K562 (cell line): ENCODE results near the gene GNGT2. TPM values are rescaled to one million over a fixed set of nuclear protein-coding genes. Genes with fewer than 3 reads are reported as not detected.
A peak's percentile ranks its signal among the peaks of the same experiment; 100 is the strongest.

ENCODE experiments used
- ARID1B ChIP-seq: fragments of 450-650 bp; IDR thresholded peaks from 2 replicates; pipeline ENCODE4 v1.6.1; 2016; ENCODE audit warnings: antibody characterized with exemption, mild to moderate bottlenecking, inconsistent platforms
- BHLHE40 ChIP-seq: IDR thresholded peaks from 2 replicates; pipeline ENCODE4 v1.6.1; 2011; ENCODE audit warnings: low read length, improper control_type of control experiment
- CBFA2T3 ChIP-seq: fragments of 450-650 bp; IDR thresholded peaks from 2 replicates; pipeline ENCODE4 v1.6.1; 2017
- CCNT2 ChIP-seq: IDR thresholded peaks from 2 replicates; pipeline ENCODE4 v1.6.1; 2011; ENCODE audit warnings: borderline replicate concordance, low read depth, mild to moderate bottlenecking, moderate library complexity, mixed read lengths, low read length; ENCODE audit not compliant: insufficient read length; ENCODE audit errors: extremely low read depth
- DPF2 ChIP-seq: fragments of 450-650 bp; IDR thresholded peaks from 2 replicates; pipeline ENCODE4 v1.6.1; 2016
- EGR1 ChIP-seq: fragments of 450-650 bp; conservative IDR thresholded peaks from 2 replicates; pipeline ENCODE4 v1.6.1; 2017; ENCODE audit warnings: mild to moderate bottlenecking
- FOXK2 ChIP-seq, 2 experiments: fragments of 450-650 bp; IDR thresholded peaks in 1 of 2; conservative IDR thresholded peaks in 1 of 2; 2 replicates each; pipeline ENCODE4 v1.6.1; 2016; ENCODE audit warnings: low read depth in 2 of 2, mild to moderate bottlenecking in 1 of 2
- HDAC1 ChIP-seq, 2 experiments: fragments of 450-650 bp; IDR thresholded peaks; 2 replicates each; pipeline ENCODE4 v1.6.1; 2016 to 2017; ENCODE audit warnings: inconsistent platforms in 1 of 2, mild to moderate bottlenecking in 1 of 2, moderate library complexity in 1 of 2
- HDGF ChIP-seq: fragments of 450-650 bp; IDR thresholded peaks from 2 replicates; pipeline ENCODE4 v1.6.1; 2016
- IRF9 ChIP-seq: fragments of 450-650 bp; IDR thresholded peaks from 2 replicates; pipeline ENCODE4 v1.6.1; 2016; ENCODE audit warnings: missing biosample characterization, missing genetic modification characterization
- MCM5 ChIP-seq: fragments of 450-650 bp; IDR thresholded peaks from 2 replicates; pipeline ENCODE4 v1.6.1; 2016; ENCODE audit warnings: low read depth
- MECOM ChIP-seq: fragments of 250-450 bp; sonication (Bioruptor Pico); IDR thresholded peaks from 2 replicates; pipeline ENCODE4 v1.8.0; 2022; ENCODE audit warnings: inconsistent platforms
- MIER1 ChIP-seq: fragments of 450-650 bp; IDR thresholded peaks from 2 replicates; pipeline ENCODE4 v1.6.1; 2016; ENCODE audit warnings: antibody characterized with exemption, mild to moderate bottlenecking, low read depth
- PKNOX1 ChIP-seq: fragments of 450-650 bp; IDR thresholded peaks from 2 replicates; pipeline ENCODE4 v1.6.1; 2016
- SRSF3 ChIP-seq: fragments of 200-400 bp; formaldehyde crosslinking; IDR thresholded peaks from 2 replicates; pipeline ENCODE4 v1.6.1; 2016; ENCODE audit warnings: mild to moderate bottlenecking, low read length, moderate library complexity; ENCODE audit not compliant: insufficient read depth
- TFE3 ChIP-seq: fragments of 450-650 bp; formaldehyde crosslinking; IDR thresholded peaks from 2 replicates; pipeline ENCODE4 v1.4.0; 2020; ENCODE audit warnings: mild to moderate bottlenecking, mixed read lengths
- TRIM24 ChIP-seq, 2 experiments: fragments of 450-650 bp; IDR thresholded peaks; 2 replicates each; pipeline ENCODE4 v1.6.1; 2016
- VEZF1 ChIP-seq: fragments of 200-800 bp; sonication (Bioruptor generic); IDR thresholded peaks from 2 replicates; pipeline ENCODE4 v1.6.1; 2017; ENCODE audit warnings: missing genetic modification characterization, missing compliant biosample characterization
- ZNF277 ChIP-seq: fragments of 250-450 bp; sonication (Bioruptor Pico); IDR thresholded peaks from 2 replicates; pipeline ENCODE4 v1.8.0; 2022; ENCODE audit warnings: inconsistent platforms, mild to moderate bottlenecking, moderate library complexity, borderline replicate concordance
- ZNF395 ChIP-seq: fragments of 200-800 bp; sonication (Bioruptor generic); IDR thresholded peaks from 2 replicates; pipeline ENCODE4 v1.6.1; 2017; ENCODE audit warnings: missing genetic modification characterization, missing compliant biosample characterization
- polyA plus RNA-seq, 8 experiments: library from polyadenylated mRNA; depleted of rRNA in 4 of 8; stranded (reverse) in 5 of 8; unstranded in 3 of 8; fragments of >200 nt; fragmentation: Nextera tagmentation in 2 of 8; fragmentation: Illumina TruSeq in 1 of 8; extraction: Ambion mirVana in 2 of 8; extraction: Trizol in 1 of 8; gene quantifications; 2 replicates each; pipeline versions ENCODE4 v1.2.1 to v1.2.3, GENCODE V29; 2011 to 2014; ENCODE audit warnings: inconsistent platforms in 1 of 8, missing spikeins in 1 of 8
- total RNA-seq, 7 experiments: library from RNA; depleted of rRNA in 6 of 7; stranded (reverse); fragments of >200 nt in 6 of 7; fragmentation: Illumina TruSeq in 2 of 7; extraction: Trizol in 2 of 7; gene quantifications; 2 replicates each; pipeline versions ENCODE4 v1.2.1 to v1.2.3, GENCODE V29; 2011 to 2021; ENCODE audit warnings: low replicate concordance in 1 of 7

The GNGT2 gene
- total and polyA plus RNA-seq, 9 of the 15 experiments (the other 6 are each of a cell fraction or from before 2014, with no cell fraction given): not detected

- TF ChIP-seq SRSF3 (no peak), IRF9 (no peak), BHLHE40 (peak; percentile 57; the same call in 1 of the 2 replicates), TFE3 (0 out of 2 replicates have a peak, but pooled peaks have one; percentile 42), FOXK2 (conservative IDR thresholded peaks at IDR 0.05 in 1 of 2, IDR thresholded peaks at IDR 0.05 in 1 of 2; ENCODE audit: low read depth in 2 of 2) (peak; percentile 50 to 60; a peak in 2 of 4 replicates), CCNT2 (no peak), TRIM24 (IDR thresholded peaks at IDR 0.05) (0 out of 4 replicates have a peak, but pooled peaks of 1 of the 2 experiments have one; percentile 15), HDGF (peak; percentile 94), HDAC1 (IDR thresholded peaks at IDR 0.05) (peak in 1 of 2 experiments; percentile 70; a peak in 2 of 4 replicates), MIER1 (no peak), ZNF277 (CRISPR knock-in tag) (no peak), CBFA2T3 (peak; percentile 77), MCM5 (no peak), EGR1 (0 out of 2 replicates have a peak, but pooled peaks have one; percentile 25), ZNF395 (CRISPR knock-in tag) (0 out of 2 replicates have a peak, but pooled peaks have one; percentile 21), VEZF1 (CRISPR knock-in tag) (peak; percentile 89), PKNOX1 (peak; percentile 48; the same call in 1 of the 2 replicates), ARID1B (peak; percentile 76), DPF2 (peak; percentile 57; the same call in 1 of the 2 replicates), MECOM (CRISPR knock-in tag) (peak; percentile 66; the same call in 1 of the 2 replicates)
These were observed 31.5 kb upstream of the GNGT2 start (continued) for GRCh38 chr17:49241692-49242397.
